Measurements from ENCODE around the gene IL4I1.
A peak's percentile ranks its signal among the peaks of the same experiment; 100 is the strongest.
"Not testable (repeated sequence)": the region's sequence is repeated elsewhere in the genome, so short reads cannot be mapped to it uniquely, and the experiment has no call there.

IL4I1 gene

DNA sequence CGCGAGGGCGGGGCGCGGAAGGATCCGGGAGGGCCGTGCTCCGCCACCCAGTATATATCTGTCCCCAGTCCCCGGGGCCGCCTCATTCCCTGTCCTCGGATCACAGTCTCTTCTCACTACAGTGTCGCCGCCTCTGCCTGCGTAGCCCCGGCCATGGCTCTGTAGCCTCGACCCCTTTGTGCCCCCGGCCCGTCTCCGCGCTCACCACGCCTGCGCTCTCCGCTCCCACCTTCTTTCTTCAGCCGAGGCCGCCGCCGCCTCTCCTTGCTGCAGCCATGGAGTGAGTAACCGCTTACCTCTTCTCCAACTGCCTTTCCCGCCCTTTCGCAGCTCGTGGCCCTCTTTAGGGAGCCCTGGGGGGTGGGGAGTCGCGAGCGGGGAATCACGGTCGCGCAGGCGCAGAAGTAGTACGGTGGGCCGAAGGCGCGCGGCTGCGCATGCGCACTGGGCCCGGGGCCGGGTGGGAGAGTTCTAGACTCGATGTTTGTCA, 32.5 kb upstream of the IL4I1 start, which contains the start of the genes ATF5 and NUP62:
TSS of gene ATF5 (plus strand) at position 85 of the 490 bp plus-strand sequence. CDS start 1,646 bp downstream, outside the sequence.
TSS of gene NUP62 (minus strand) at position 384 of the 490 bp plus-strand sequence. CDS start 19,697 bp downstream, outside the sequence.
- Histone ChIP-seq H3K4me3 (ENCODE audit: low read depth, low read length) (peak within 1 kb of the TSS; percentile 97), H3K36me3 (ENCODE audit: control insufficient read depth, insufficient read depth, low read length) (no peaks in the 10 kb centered on the region), H3K27me3 (ENCODE audit: control insufficient read depth, insufficient read depth, low read length) (no peaks in the 10 kb centered on the region), H3K4me1 (no peaks in the 10 kb centered on the region), H3K9me3 (ENCODE audit: control insufficient read depth, low read length) (no peaks in the 10 kb centered on the region), H3K79me2 (peaks cover 33% of the 10 kb centered on the region), H3K9ac (peak within 1 kb of the TSS; percentile 48), H2AFZ (peak within 1 kb of the TSS; percentile 80), H3K4me2 (ENCODE audit: low read length) (peak within 1 kb of the TSS; percentile 98), H3K27ac (peak within 1 kb of the TSS; percentile 87)
- TF ChIP-seq, protein P1, sequence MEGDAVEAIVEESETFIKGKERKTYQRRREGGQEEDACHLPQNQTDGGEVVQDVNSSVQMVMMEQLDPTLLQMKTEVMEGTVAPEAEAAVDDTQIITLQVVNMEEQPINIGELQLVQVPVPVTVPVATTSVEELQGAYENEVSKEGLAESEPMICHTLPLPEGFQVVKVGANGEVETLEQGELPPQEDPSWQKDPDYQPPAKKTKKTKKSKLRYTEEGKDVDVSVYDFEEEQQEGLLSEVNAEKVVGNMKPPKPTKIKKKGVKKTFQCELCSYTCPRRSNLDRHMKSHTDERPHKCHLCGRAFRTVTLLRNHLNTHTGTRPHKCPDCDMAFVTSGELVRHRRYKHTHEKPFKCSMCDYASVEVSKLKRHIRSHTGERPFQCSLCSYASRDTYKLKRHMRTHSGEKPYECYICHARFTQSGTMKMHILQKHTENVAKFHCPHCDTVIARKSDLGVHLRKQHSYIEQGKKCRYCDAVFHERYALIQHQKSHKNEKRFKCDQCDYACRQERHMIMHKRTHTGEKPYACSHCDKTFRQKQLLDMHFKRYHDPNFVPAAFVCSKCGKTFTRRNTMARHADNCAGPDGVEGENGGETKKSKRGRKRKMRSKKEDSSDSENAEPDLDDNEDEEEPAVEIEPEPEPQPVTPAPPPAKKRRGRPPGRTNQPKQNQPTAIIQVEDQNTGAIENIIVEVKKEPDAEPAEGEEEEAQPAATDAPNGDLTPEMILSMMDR (IDR thresholded peaks at IDR 0.05), result no peak

- Histone ChIP-seq H3K4me2 (ENCODE audit: low read length) (no peak overlapping the region), H2AFZ (no peak overlapping the region), H3K36me3 (ENCODE audit: control insufficient read depth, insufficient read depth, low read length) (no peaks in the 10 kb centered on the region), H3K4me3 (ENCODE audit: low read depth, low read length) (no peak overlapping the region), H3K9ac (no peak overlapping the region), H3K4me1 (no peaks in the 10 kb centered on the region), H3K9me3 (ENCODE audit: control insufficient read depth, low read length) (no peaks in the 10 kb centered on the region), H3K27ac (no peak overlapping the region), H3K79me2 (peaks cover 47% of the 10 kb centered on the region), H3K27me3 (ENCODE audit: control insufficient read depth, insufficient read depth, low read length) (no peaks in the 10 kb centered on the region)
- TF ChIP-seq, protein P1 (IDR thresholded peaks at IDR 0.05), result no peak
Observed at GRCh38 chr19:49927526-49928264, 31.0 kb upstream of the IL4I1 start.

GRCh38 chr19:49926515-49926914, 29.8 kb upstream of the IL4I1 start:
- H3K27me3 ChIP-seq (ENCODE audit: control insufficient read depth, insufficient read depth, low read length), result no peaks in the 10 kb centered on the region
- no peaks in the 10 kb centered on the region for H3K9me3 ChIP-seq (ENCODE audit: control insufficient read depth, low read length)
- no peak overlapping the region for H3K9ac ChIP-seq
- H3K79me2 ChIP-seq, result peaks cover 47% of the 10 kb centered on the region
- no peaks in the 10 kb centered on the region for H3K4me1 ChIP-seq
- H3K4me2 ChIP-seq (ENCODE audit: low read length), result no peak overlapping the region
- H3K27ac ChIP-seq, result no peak overlapping the region
- no peak overlapping the region for H3K4me3 ChIP-seq (ENCODE audit: low read depth, low read length)
- H3K36me3 ChIP-seq (ENCODE audit: control insufficient read depth, insufficient read depth, low read length), result no peaks in the 10 kb centered on the region
- TF ChIP-seq, protein P1 (IDR thresholded peaks at IDR 0.05), result no peak
- no peak overlapping the region for H2AFZ ChIP-seq

DNA sequence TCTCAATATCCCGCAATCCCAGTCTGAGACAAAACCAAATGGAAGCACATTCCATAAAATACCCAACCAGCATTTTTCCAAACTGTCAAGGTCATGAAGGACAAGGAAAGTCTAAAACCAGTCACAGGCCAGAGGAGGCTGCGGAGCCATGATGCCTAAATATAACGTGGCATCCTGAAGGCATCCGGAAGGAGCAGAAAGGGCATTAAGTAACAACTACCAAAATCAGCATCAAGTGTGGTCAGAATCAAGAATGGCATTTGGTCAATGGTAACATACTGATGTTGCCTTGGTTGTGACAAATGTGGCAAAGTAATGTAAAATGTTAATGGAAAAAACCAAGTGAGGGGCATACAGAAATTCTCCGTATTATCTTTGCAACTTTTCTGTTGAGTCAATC, 28.8 kb upstream of the IL4I1 start:
- H3K9me3 ChIP-seq (ENCODE audit: control insufficient read depth, low read length), result no peaks in the 10 kb centered on the region
- H3K4me3 ChIP-seq (ENCODE audit: low read depth, low read length), result no peak overlapping the region
- H3K36me3 ChIP-seq (ENCODE audit: control insufficient read depth, insufficient read depth, low read length), result no peaks in the 10 kb centered on the region
- no peaks in the 10 kb centered on the region for H3K27me3 ChIP-seq (ENCODE audit: control insufficient read depth, insufficient read depth, low read length)
- no peak overlapping the region for H3K9ac ChIP-seq
- no peak overlapping the region for H2AFZ ChIP-seq
- H3K27ac ChIP-seq, result no peak overlapping the region
- no peak overlapping the region for H3K4me2 ChIP-seq (ENCODE audit: low read length)
- H3K4me1 ChIP-seq, result no peaks in the 10 kb centered on the region
- peaks cover 48% of the 10 kb centered on the region for H3K79me2 ChIP-seq
- TF ChIP-seq, protein P1 (IDR thresholded peaks at IDR 0.05), result no peak

GRCh38 chr19:49924881-49925210, 28.2 kb upstream of the IL4I1 start:
- H3K4me3 ChIP-seq (ENCODE audit: low read depth, low read length); H3K4me1 ChIP-seq: not testable (repeated sequence)

More at GRCh38 chr19:49924881-49925210, 28.2 kb upstream of the IL4I1 start:
- not testable (repeated sequence) for H3K4me2 ChIP-seq (ENCODE audit: low read length); H2AFZ ChIP-seq; H3K27me3 ChIP-seq (ENCODE audit: control insufficient read depth, insufficient read depth, low read length); H3K9ac ChIP-seq; H3K9me3 ChIP-seq (ENCODE audit: control insufficient read depth, low read length); H3K27ac ChIP-seq; H3K36me3 ChIP-seq (ENCODE audit: control insufficient read depth, insufficient read depth, low read length)
- peaks cover 54% of the 10 kb centered on the region for H3K79me2 ChIP-seq
